Astrocyte of the cerebellum (primary cell): ENCODE measurements around the gene RABEPK.
"Not testable (repeated sequence)": the region's sequence is repeated elsewhere in the genome, so short reads cannot be mapped to it uniquely, and the experiment has no call there.

Experiments used
- DNase-seq: peaks from one replicate; pipeline ENCODE4 v3.0.0-alpha.2; 2011; ENCODE audit warnings: low read depth
- H3K4me3 ChIP-seq: 2 replicates; pipeline ENCODE4 v1.5.1; 2011; ENCODE audit warnings: mild to moderate bottlenecking, low read depth, low read length, moderate library complexity
- CTCF ChIP-seq: IDR thresholded peaks from 2 replicates; pipeline ENCODE4 v1.5.1; 2012; ENCODE audit warnings: low read length, low read depth, moderate library complexity, mild to moderate bottlenecking; ENCODE audit errors: missing control alignments
- in situ Hi-C: cut with HindIII; loops from 2 replicates; pipeline ENCODE4 v1.10.0; 2017; ENCODE audit warnings: low sequenced_read_pairs

Gene RABEPK

GRCh38 chr9:125200216-125201047 lies at the start of gene RABEPK:
TSS of gene RABEPK (plus strand) at chr9:125200542. CDS start at chr9:125203014, 2,472 bp downstream.
- in situ Hi-C loops = no loop called here
- H3K4me3 ChIP-seq = peak within 1 kb of the TSS; percentile 68
- peak; percentile 82 for DNase-seq
- TF ChIP-seq CTCF = no peak

GRCh38 chr9:125151730-125152129 lies 48.6 kb upstream of the RABEPK start:
- no peak for DNase-seq
- H3K4me3 ChIP-seq = no peak overlapping the region
- no peak for TF ChIP-seq CTCF
- in situ Hi-C loops = no loop called here

- in situ Hi-C loops = no loop called here
- H3K4me3 ChIP-seq = no peak overlapping the region
- no peak for DNase-seq
- no peak for TF ChIP-seq CTCF
Observed at GRCh38 chr9:125153712-125154367, 46.5 kb upstream of the RABEPK start.

GRCh38 chr9:125156551-125156950 lies 43.8 kb upstream of the RABEPK start:
- DNase-seq = no peak
- H3K4me3 ChIP-seq = no peak overlapping the region
- no peak for TF ChIP-seq CTCF
- in situ Hi-C loops = no loop called here

- H3K4me3 ChIP-seq = no peak overlapping the region
- in situ Hi-C loops = no loop called here
- DNase-seq = no peak
- TF ChIP-seq CTCF = no peak
Observed at GRCh38 chr9:125160750-125161149, 39.6 kb upstream of the RABEPK start.

- no peak for DNase-seq
- no peak overlapping the region for H3K4me3 ChIP-seq
- TF ChIP-seq CTCF = no peak
- in situ Hi-C loops = no loop called here
Observed at GRCh38 chr9:125161284-125161918, 38.9 kb upstream of the RABEPK start.

- in situ Hi-C loops, DNase-seq, H3K4me3 ChIP-seq: not testable (repeated sequence)
Observed at GRCh38 chr9:125162891-125163290, 37.5 kb upstream of the RABEPK start.
